Left ventricle myocardium superior (tissue), 1 donor: Measurements from ENCODE around the gene BRAF. TPM values are rescaled to one million over a fixed set of nuclear protein-coding genes. Genes with fewer than 3 reads are reported as not detected.
"Not testable (repeated sequence)": the region's sequence is repeated elsewhere in the genome, so short reads cannot be mapped to it uniquely, and the experiment has no call there.

Experiments used
- ATAC-seq: fragments of 200-7000 bp; cut with Tn5 transposase; one replicate; pipeline ENCODE4 v1.9.1; 2020; ENCODE audit warnings: mild to moderate bottlenecking, moderate library complexity
- DNase-seq: peaks from one replicate; pipeline ENCODE4 v3.0.0-alpha.2; 2020
- intact Hi-C: fragments of 100-400 bp; cut with micrococcal nuclease; formaldehyde crosslinking; loops from one replicate; pipeline ENCODE4 v1.11.0; 2022
- total RNA-seq: library from RNA; stranded (reverse); fragmentation: NEBNext Ultra II Directional; extraction: Animal tissue kit (Norgen Biotek cat#: 25700); gene quantifications from one replicate; pipeline ENCODE4 v1.2.1, GENCODE V29; 2021
- donor health status: DM: no; HTN: yes; CAD: no; lungs with severe emphysema.

BRAF gene
- total RNA-seq, 1 donor from 2014 or later: 17.9 TPM

DNA sequence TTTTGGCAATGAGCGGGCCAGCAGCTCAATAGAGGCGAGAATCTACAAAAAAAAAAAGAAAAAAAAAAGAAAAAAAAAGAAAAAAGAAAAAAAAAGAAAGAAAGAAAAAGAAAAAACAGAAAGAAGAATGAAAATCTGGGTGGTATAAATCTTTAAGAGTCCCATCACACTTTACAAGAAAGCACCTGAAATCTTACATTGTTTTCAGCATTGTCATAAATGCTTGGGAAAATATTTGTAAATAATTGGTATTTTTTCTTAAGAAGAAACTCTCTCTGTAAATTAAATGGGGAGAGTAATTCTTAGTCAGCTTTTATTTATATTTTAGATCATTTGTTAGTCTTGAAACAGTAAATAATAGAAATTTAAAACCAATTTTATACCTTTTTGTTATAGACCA, 190.0 kb downstream of the BRAF start:
- ATAC-seq: no peak
- intact Hi-C loops: no loop called here
- DNase-seq: no peak

DNA sequence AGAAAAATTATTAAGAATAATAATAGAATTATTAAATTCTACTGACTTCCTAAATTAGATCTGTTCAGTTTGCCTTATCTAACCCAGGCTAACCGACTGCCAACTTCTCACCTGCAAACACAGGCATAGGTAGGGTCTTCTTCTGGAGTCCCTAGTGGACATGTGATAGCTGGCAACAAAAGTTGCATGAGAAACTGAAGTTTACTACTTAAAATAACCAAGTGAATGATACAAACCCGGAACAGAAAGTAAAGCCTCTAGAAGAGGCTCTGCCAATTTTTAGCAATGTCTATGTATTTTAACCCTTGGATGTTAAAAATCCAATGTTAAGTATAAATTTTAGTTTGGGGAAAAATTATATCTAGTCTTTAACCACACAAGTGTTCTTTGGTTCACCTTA, 190.6 kb downstream of the BRAF start:
- DNase-seq: no peak
- intact Hi-C loops: no loop called here
- ATAC-seq: no peak

DNA sequence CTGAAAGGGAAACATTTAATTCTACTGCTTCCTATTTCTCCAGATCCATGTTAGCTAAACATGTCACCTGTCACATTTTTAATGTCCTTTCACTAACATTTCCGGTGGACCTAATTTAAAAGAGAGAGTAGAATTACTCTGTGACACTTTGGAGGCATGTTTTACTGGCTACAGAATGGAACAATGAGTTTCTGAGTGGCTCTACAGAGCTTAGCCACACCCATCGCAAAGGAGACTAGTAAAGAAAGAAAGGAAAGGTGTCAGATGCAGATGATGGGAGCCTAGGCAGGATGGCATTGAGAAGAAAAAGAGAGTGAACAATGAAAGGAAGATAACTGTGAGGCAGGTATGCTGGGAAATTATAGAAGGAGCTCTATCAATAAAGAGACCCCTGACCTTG, 192.3 kb downstream of the BRAF start:
- ATAC-seq: no peak
- intact Hi-C loops: no loop called here
- no peak for DNase-seq

DNA sequence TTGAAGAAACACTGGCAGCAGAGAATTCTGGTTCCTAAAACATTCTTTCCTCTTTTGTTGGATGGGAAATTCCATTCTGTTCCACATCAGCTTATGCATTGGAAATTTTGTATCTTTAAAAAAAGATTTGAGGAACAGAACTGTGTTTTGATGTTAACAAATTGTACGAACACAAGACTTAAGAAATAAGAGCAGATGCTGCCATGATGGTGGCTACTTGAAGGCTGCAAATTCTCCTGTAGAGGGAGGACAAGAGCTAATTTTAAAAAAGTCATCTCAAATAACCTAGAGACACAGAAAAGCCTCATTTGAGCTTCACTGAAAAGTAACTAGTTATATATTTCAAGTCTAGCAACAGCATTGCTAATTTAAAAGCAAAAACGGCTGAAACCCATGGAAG, 198.4 kb downstream of the BRAF start:
- ATAC-seq: no peak
- no peak for DNase-seq
- intact Hi-C loops: no loop called here

DNA sequence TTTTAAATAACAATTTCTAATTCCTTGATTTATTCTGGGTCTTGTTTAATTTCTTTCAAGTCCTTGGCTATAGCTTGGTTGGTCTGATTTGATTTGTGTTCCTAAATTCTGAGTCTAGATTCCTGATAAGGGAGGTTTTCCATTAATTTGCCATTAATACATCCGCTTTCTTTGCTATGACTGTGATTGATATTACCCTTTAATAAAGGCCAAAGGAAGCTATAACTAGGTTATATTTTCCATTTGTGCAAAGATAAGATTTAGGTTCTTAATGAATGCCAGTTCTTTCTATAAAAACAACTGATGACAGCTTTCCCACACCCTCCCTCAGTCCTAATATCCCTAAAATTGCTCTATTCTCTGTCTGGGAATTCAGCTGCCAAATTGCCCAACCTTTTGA, 200.0 kb downstream of the BRAF start:
- DNase-seq (no peak), ATAC-seq (no peak)
- intact Hi-C loops: no loop called here

DNA sequence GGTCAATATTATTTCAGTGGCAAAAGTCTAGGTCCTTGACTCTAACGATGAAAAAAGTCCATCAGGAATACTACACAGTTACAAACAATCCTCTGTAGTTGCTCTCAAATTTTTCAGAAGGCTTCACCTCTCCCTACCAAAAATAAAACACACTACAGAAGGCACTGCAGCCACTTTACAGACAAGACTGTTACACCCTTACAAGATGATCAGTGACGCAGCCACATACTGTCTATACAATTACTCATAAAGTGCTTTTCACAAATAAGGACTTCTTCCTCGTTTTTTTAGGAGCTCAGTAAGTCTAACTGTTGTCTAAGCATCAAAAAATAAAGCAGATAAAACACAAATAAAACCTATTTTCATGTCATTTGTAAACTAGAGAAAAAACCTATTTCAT, 201.2 kb downstream of the BRAF start:
- DNase-seq: no peak
- intact Hi-C loops: no loop called here
- no peak for ATAC-seq

DNA sequence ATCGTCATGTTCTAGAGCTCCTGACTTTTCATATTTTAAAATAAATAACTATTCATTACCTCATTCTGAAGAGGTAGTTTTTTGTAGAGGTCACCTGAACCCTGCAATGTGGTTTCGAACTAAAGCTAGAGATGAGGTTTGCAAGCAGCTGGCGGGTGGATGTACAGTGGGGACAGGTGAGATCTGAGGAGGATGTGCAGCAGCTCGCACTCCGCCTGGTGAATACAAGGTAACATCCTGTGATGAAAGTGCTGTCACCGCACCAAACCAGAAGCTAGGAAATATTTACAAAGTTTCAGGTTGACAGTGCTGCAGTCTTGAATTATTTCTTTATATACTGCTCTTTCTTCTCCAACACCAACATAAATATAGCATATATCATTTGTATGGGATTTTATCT, 201.7 kb downstream of the BRAF start:
- intact Hi-C loops: no loop called here
- no peak for DNase-seq
- no peak for ATAC-seq

DNA sequence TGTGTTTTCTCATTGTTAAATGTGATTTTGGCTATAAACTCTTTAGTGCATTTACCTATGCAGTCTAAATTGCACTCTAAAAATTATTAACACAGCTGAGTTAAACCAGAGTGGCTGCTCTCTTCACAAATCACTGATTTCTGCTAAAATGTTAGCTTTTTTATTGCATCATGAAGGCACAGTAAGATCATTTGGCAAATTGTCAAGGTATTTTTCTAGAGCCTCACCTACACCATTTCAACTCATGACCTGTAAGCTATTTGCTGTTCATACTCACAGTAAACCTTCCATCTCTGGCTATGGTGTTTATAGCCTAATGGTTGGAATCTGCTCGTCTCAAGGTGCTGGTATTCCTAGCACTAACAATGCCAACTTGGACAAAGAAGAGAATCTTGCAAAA, 202.5 kb downstream of the BRAF start:
- ATAC-seq (no peak), DNase-seq (no peak)
- intact Hi-C loops: no loop called here

DNA sequence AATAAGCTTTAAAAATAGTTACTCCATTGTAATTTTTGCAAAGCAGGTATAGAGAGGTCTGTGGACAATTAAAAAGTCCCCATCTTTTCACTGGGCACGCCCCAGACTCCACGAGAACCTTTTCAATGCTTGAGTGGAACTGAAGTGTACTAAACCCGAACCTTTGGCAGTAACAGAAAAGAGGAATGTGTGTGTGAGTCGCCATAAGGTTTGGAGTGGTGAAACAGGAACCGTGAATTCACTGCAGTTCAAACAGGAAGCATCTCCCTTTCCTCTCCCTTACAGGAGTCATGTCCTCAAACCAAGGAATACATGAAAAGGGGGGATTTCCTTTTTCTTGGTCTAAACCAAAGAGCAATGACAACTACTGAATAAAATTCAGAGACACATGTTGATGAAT, 205.0 kb downstream of the BRAF start:
- DNase-seq (no peak), ATAC-seq (no peak)
- intact Hi-C loops: no loop called here

DNA sequence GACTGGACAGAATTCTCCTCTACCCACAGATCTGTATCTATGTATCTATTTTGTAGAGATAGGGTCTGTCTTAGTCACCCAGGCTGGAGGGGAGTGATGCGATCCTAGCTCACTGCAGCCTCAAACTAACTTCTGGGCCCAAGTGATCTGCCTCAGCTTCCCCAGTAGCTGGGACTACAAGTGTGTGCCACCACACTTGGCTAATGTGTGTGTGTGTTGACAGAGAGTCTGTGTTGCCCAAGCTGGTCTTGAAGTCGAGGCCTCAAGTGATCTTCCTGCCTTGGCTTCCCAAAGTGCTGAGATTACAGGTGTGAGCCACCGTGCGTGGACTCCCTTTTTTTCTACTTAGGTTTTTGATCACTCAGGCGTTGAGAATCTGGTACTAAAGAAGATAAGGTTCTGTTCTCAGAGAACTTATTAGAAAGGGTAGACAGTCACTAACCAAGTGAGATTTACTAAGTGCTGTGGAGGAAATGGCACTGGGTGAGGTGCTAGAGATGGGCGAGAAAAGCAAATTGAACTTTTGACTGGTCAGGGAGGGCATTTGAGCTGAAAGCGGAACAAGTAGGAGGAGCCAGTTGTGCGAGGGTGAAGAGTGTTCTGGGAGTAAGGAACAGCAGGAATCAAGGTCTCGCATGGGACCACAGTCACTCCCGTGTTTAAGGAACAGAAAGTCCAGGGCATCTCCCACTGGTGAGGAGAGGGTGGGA, 210.2 kb downstream of the BRAF start:
- ATAC-seq (no peak), DNase-seq (no peak)
- intact Hi-C loops: no loop called here

DNA sequence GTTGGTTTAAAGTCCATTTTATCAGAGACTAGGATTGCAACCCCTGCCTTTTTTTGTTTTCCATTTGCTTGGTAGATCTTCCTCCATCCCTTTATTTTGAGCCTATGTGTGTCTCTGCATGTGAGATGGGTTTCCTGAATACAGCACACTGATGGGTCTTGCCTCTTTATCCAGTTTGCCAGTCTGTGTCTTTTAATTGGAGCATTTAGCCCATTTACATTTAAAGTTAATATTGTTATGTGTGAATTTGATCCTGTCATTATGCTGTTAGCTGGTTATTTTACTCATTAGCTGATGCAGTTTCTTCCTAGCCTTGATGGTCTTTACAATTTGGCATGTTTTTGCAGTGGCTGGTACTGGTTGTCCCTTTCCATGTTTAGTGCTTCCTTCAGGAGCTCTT, 212.3 kb downstream of the BRAF start:
- ATAC-seq, DNase-seq, intact Hi-C loops: not testable (repeated sequence)

DNA sequence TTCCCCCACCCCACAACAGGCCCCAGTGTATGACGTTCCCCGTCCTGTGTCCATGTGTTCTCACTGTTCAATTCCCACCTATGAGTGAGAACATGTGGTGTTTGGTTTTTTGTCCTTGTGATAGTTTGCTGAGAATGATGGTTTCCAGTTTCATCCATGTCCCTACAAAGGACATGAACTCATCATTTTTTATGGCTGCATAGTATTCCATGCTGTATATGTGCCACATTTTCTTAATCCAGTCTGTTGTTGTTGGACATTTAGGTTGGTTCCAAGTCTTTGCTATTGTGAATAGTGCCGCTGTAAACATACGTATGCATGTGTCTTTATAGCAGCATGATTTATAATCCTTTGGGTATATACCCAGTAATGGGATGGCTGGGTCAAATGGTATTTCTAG, 216.0 kb downstream of the BRAF start:
- intact Hi-C loops, ATAC-seq, DNase-seq: not testable (repeated sequence)

DNA sequence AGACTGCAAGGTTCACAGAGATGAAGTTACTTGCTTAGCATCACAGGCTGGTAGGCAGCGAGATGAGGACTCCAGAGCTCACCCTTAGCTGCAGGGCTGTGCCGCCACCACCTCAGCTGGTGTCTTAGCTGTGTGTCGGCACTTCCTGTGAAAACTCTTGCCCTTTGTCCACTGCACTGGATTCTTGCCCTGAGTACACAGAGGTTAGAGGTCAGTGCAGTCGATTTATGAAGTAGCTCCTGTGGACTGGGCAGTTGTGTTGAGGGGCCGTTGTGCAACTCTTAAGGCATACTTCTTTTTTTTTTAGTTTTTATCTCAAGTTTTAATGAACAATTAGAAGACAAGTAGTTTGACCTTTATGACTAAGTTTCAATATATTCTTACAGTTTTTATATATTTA, 217.6 kb downstream of the BRAF start:
- ATAC-seq: no peak
- DNase-seq: no peak
- intact Hi-C loops: no loop called here

DNA sequence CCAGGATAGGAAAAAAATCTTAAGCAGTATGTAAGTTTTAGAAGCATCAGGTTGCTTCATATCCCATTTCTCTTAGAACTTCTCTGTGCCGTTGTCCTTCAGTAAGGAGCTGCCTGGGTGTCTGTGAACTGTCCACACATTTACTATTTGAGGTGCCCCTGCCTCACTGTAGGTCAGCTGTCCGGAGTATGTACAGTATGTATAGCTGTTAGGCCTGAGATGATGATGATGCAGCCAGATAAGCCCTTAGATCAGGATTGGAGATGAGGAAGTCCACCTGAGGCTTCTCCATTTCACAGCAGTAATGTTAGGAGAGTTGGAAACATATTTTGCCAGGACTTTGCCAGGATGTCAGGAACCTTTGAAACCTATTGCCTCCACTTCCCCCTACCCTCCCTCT, 220.5 kb downstream of the BRAF start:
- ATAC-seq (no peak), DNase-seq (no peak)
- intact Hi-C loops: no loop called here

DNA sequence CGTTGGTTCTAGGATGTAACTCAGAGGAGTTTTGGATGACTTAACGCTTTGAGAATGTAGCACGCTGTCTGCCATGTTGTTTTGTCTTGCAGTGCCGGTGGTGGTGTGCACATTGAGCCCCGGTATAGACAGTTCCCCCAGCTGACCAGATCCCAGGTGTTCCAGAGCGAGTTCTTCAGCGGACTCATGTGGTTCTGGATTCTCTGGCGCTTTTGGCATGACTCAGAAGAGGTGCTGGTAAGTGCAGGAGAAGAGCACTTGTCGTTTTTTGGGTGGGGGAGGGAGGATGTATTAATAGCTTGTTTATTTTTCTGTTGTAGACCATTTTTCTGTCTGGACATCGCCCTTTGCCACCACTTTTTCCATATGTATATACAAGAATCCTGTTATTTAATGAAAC, 222.0 kb downstream of the BRAF start:
- ATAC-seq (no peak), DNase-seq (no peak)
- intact Hi-C loops: no loop called here

DNA sequence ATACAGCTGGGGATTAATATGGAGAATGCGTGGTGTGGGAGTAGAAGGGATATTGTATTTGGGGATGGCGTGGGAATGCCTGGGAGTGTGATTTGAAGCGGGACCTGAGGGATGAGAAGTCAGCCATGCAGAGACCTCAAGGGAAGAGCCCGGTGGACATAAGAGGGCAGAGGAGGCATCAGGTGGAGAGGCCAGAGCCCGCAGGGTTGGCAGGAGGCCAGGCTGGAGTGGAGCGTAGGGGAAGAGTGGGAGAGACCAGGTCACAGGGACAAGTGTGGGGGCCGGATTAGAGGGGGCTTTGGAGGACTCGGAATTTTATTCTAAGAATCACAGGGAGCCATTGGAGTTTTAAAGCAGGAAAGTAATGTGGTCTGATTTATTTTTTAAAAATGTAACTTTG, 226.3 kb downstream of the BRAF start:
- DNase-seq (peak; percentile 71), ATAC-seq (no peak)
- intact Hi-C loops: no loop called here

DNA sequence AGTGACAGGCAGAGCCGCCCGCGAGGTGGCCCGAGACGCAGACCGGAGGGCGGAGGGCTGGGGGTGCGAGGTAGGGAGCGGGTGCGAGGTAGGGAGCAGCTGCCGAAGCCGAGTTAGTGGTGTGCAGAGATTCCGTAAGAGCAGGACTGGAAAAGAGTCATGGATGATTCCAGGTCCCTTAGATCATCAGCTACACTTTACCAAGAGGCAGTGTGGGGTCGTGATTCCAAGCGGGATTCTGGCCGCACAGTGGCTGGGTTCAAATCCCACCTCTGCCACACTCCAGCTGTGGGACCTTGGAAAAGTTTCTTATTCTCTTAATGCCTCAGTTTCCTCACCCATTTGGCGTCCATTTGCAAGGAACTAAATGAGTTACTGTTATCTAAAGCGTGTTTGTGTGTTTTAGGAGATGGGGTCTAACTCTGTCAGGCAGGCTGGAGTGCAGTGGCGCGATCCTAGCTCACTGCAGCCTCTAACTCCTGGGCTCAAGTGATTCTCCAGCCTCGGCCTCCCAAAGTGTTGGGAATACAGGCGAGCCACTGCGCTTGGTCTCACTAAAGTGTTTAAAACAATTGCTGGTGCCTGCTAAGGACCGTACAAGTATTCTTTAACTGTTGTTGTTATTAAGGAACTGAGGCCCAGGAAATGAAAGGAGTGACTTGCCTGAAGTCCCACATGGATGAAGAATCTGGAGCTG, 227.1 kb downstream of the BRAF start:
- intact Hi-C loops: no loop called here
- DNase-seq (no peak), ATAC-seq (no peak)

DNA sequence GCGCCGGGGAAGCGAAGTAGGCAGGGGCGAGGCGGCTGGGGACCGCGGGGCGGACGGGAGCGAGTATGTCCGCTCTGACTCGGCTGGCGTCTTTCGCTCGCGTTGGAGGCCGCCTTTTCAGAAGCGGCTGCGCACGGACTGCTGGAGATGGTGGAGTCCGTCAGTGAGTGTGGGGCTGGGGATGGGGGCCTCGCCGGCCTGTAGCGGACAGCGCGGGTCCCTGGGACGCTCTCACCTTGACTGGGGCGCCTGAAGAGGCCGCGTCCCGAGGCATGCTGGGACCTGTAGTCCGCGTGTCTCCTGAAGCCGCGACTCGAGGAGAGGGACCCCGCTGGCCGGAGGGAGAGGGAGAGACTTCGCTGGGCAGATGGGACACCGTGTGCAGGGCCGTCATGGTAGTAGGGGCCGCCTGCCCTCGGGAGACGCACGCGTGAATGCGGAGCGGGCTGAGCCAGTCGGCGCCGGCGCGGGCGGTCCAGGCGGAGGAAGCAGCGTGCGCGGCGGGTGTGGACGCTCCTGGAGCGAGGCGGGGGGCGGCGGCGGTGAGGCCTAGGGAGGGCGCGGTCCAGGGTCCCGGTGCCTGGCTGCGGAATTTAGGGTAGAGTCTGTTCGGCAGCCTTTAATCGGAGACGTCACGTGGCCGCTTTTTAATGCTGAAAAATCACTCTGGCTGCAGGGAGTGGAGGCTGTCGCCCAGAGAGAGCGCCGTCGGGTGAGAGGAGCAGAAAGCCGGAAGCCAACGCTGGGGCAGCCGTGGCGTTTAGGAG, 227.9 kb downstream of the BRAF start, which contains the start of gene NDUFB2:
Gene NDUFB2, plus strand, starts transcription at position 29 of the 767 bp plus-strand sequence. Its CDS starts 37 bp downstream, at position 66.
- ATAC-seq: peak; percentile 92
- DNase-seq: peak; percentile 69
- intact Hi-C loops: no loop called here

DNA sequence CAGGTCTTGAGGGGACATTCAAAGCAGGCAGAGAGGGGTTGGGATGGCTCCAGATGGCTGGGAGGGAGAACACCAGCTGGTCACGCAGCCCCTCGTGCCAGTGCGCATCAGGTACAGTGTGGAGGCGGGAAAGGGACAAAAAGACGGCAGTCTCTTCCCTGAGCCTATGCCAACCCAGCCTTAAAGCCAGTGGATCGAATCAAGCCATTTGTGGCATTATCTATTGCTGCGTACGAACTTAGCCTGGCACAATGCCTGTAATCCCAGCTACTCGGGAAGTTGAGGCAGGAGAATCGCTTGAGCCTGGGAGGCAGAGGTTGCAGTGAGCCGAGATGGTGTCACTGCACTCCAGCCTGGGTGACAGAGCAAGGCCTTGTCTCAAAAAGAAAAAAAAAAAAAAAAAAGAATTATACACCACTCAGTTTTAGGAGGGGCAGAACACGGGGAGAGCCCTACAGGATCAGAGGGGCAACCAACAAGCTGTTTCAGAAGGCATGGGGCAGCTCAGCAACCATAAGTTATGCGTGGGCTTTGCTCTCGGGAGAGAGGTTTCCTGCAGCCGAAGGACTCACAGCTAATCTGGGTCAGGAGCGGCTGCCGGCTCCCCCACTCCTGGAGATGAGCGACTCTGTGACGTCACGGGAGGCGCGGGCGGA, 228.6 kb downstream of the BRAF start:
- peak; percentile 98 for DNase-seq
- ATAC-seq: peak; percentile 98
- intact Hi-C loops: no loop called here

DNA sequence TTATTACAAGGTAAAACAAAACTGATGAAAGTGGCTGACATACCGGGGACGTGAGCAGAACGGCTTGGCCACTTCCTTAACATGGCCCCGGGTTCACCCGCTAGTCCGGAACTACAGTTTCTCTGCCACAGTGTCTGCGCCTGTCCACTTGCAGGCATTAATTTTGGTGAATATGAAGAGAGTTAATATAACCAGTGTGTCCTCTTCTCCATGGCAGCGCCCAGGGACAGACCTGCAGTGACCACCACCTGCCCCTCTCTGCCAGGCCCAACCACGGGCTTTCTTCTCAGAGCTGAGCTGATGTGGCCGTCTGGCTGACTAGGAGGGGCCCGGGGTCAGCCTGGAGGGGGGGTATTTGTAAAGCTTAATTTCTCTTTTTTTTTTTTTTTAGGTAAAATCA, 229.3 kb downstream of the BRAF start:
- DNase-seq (no peak), ATAC-seq (no peak)
- intact Hi-C loops: no loop called here
